Amniotic epithelial cell (primary cell): ENCODE results near the gene SEC24D.

Source experiments
- DNase-seq: peaks from one replicate; pipeline ENCODE4 v3.0.0-alpha.2; 2010; ENCODE audit warnings: low read depth

SEC24D gene

GRCh38 chr4:118774321-118774720, 61.6 kb downstream of the SEC24D start:
- no peak for DNase-seq

GRCh38 chr4:118773429-118773792, 62.5 kb downstream of the SEC24D start:
- peak; percentile 49 for DNase-seq

GRCh38 chr4:118772767-118773428, 63.0 kb downstream of the SEC24D start:
- peak; percentile 61 for DNase-seq

- DNase-seq: peak; percentile 72
Measured at GRCh38 chr4:118772081-118772766, 63.7 kb downstream of the SEC24D start.

GRCh38 chr4:118770741-118771187, 65.2 kb downstream of the SEC24D start:
- DNase-seq: peak; percentile 72

- peak; percentile 60 for DNase-seq
Measured at GRCh38 chr4:118769161-118769560, 66.8 kb downstream of the SEC24D start.

- no peak for DNase-seq
Measured at GRCh38 chr4:118767109-118767508, 68.8 kb downstream of the SEC24D start.

GRCh38 chr4:118765399-118765798, 70.5 kb downstream of the SEC24D start:
- DNase-seq: peak; percentile 96

- no peak for DNase-seq
Measured at GRCh38 chr4:118762730-118763477, 73.0 kb downstream of the SEC24D start.

- no peak for DNase-seq
Measured at GRCh38 chr4:118762155-118762554, 73.8 kb downstream of the SEC24D start.

GRCh38 chr4:118761397-118762016, 74.4 kb downstream of the SEC24D start:
- DNase-seq: no peak

GRCh38 chr4:118760493-118760892, 75.4 kb downstream of the SEC24D start:
- DNase-seq: no peak

GRCh38 chr4:118760092-118760491, 75.8 kb downstream of the SEC24D start:
- no peak for DNase-seq

GRCh38 chr4:118759481-118759880, 76.4 kb downstream of the SEC24D start:
- DNase-seq: no peak

- DNase-seq: peak; percentile 91
Measured at GRCh38 chr4:118758293-118758692, 77.6 kb downstream of the SEC24D start.

- peak; percentile 93 for DNase-seq
Measured at GRCh38 chr4:118757761-118758251, 78.1 kb downstream of the SEC24D start.

- no peak for DNase-seq
Measured at GRCh38 chr4:118756958-118757357, 79.0 kb downstream of the SEC24D start.

- DNase-seq: no peak
Measured at GRCh38 chr4:118756429-118756828, 79.5 kb downstream of the SEC24D start.

- DNase-seq: no peak
Measured at GRCh38 chr4:118755438-118756226, 80.3 kb downstream of the SEC24D start.

GRCh38 chr4:118754890-118755289, 81.0 kb downstream of the SEC24D start:
- DNase-seq: no peak

- no peak for DNase-seq
Measured at GRCh38 chr4:118753685-118754084, 82.2 kb downstream of the SEC24D start.

GRCh38 chr4:118753096-118753495, 82.8 kb downstream of the SEC24D start:
- no peak for DNase-seq
